ENCODE measurements around the gene TIGAR.

Gene TIGAR

GRCh38 chr12:4320853-4321701 is at the start of gene TIGAR:
TSS of gene TIGAR (plus strand) at chr12:4321213. CDS start at chr12:4321272, 59 bp downstream.
- DNase-seq, result peak; percentile 82

GRCh38 chr12:4271717-4272423 is 49.1 kb upstream of the TIGAR start:
- peak; percentile 78 for DNase-seq

GRCh38 chr12:4272424-4273272 is 48.4 kb upstream of the TIGAR start:
- DNase-seq, result no peak

- DNase-seq, result no peak
Observed at GRCh38 chr12:4273273-4273651, 47.8 kb upstream of the TIGAR start.

- DNase-seq, result peak; percentile 92
Observed at GRCh38 chr12:4273652-4274395, 47.2 kb upstream of the TIGAR start, which contains the start of gene CCND2. TSS of gene CCND2 (plus strand) at chr12:4273762. CDS start at chr12:4274041, 279 bp downstream.

- DNase-seq, result no peak
Observed at GRCh38 chr12:4274396-4275015, 46.5 kb upstream of the TIGAR start.

- DNase-seq, result no peak
Observed at GRCh38 chr12:4275016-4275869, 45.8 kb upstream of the TIGAR start.

- no peak for DNase-seq
Observed at GRCh38 chr12:4275870-4276301, 45.1 kb upstream of the TIGAR start.

- DNase-seq, result peak; percentile 60
Observed at GRCh38 chr12:4276524-4277204, 44.3 kb upstream of the TIGAR start.

GRCh38 chr12:4277205-4277543 is 43.8 kb upstream of the TIGAR start:
- no peak for DNase-seq

GRCh38 chr12:4277857-4278256 is 43.2 kb upstream of the TIGAR start:
- no peak for DNase-seq

GRCh38 chr12:4278329-4279197 is 42.5 kb upstream of the TIGAR start:
- no peak for DNase-seq

- no peak for DNase-seq
Observed at GRCh38 chr12:4279198-4279690, 41.8 kb upstream of the TIGAR start.

GRCh38 chr12:4280351-4281163 is 40.5 kb upstream of the TIGAR start:
- DNase-seq, result no peak

- no peak for DNase-seq
Observed at GRCh38 chr12:4281173-4281654, 39.8 kb upstream of the TIGAR start.

GRCh38 chr12:4282103-4282891 is 38.7 kb upstream of the TIGAR start:
- DNase-seq, result no peak

- DNase-seq, result no peak
Observed at GRCh38 chr12:4282892-4283511, 38.0 kb upstream of the TIGAR start.

Data from 8988T (cell line).